Astrocyte of the cerebellum (primary cell): ENCODE measurements around the gene STRN4.

ENCODE experiments used
- DNase-seq: peaks from one replicate; pipeline ENCODE4 v3.0.0-alpha.2; 2011; ENCODE audit warnings: low read depth
- H3K4me3 ChIP-seq: 2 replicates; pipeline ENCODE4 v1.5.1; 2011; ENCODE audit warnings: mild to moderate bottlenecking, low read depth, low read length, moderate library complexity
- CTCF ChIP-seq: IDR thresholded peaks from 2 replicates; pipeline ENCODE4 v1.5.1; 2012; ENCODE audit warnings: low read length, low read depth, moderate library complexity, mild to moderate bottlenecking; ENCODE audit errors: missing control alignments
- in situ Hi-C: cut with HindIII; loops from 2 replicates; pipeline ENCODE4 v1.10.0; 2017; ENCODE audit warnings: low sequenced_read_pairs

Gene STRN4

GRCh38 chr19:46685189-46685588 lies 61.1 kb downstream of the STRN4 start:
- no peak overlapping the region for H3K4me3 ChIP-seq
- no peak for DNase-seq
- TF ChIP-seq CTCF = no peak
- in situ Hi-C loops = no loop called here

- H3K4me3 ChIP-seq = no peak overlapping the region
- no peak for TF ChIP-seq CTCF
- DNase-seq = no peak
- in situ Hi-C loops = no loop called here
These were observed 68.0 kb downstream of the STRN4 start for GRCh38 chr19:46678110-46678732.

GRCh38 chr19:46674416-46675178 lies 71.7 kb downstream of the STRN4 start:
- no peak for TF ChIP-seq CTCF
- in situ Hi-C loops = no loop called here
- no peak overlapping the region for H3K4me3 ChIP-seq
- no peak for DNase-seq

- DNase-seq = no peak
- no peak for TF ChIP-seq CTCF
- H3K4me3 ChIP-seq = no peak overlapping the region
- in situ Hi-C loops = no loop called here
These were observed 75.4 kb downstream of the STRN4 start for GRCh38 chr19:46670813-46671212.
